Natural killer cell (primary cell): ENCODE data around the gene MRPL43. TPM values are rescaled to one million over a fixed set of nuclear protein-coding genes. Genes with fewer than 3 reads are reported as not detected.

Experiments used
- ATAC-seq, 3 donors: fragments of 150-1000 bp in 2 of 3; fragments of 200-7000 bp in 1 of 3; cut with Tn5 transposase; 1 replicate in 1 of 3; 2 replicates in 2 of 3; pipeline ENCODE4 v1.10.0; 2021; ENCODE audit warnings: mild to moderate bottlenecking in 2 of 3, moderate library complexity in 2 of 3
- DNase-seq, 2 donors: peaks; one replicate each; pipeline versions ENCODE4 v3.0.0 to v3.0.0-alpha.2; 2013 to 2021; ENCODE audit warnings: mixed read lengths in 1 of 2
- H3K27ac ChIP-seq: one replicate; pipeline ENCODE4 v1.5.1; 2013; ENCODE audit warnings: mild to moderate bottlenecking, low read length
- H3K27me3 ChIP-seq: one replicate; pipeline ENCODE4 v1.6.1; 2013; ENCODE audit warnings: low read length; ENCODE audit not compliant: control insufficient read depth, insufficient read depth
- H3K36me3 ChIP-seq: one replicate; pipeline ENCODE4 v1.6.1; 2013; ENCODE audit warnings: low read length; ENCODE audit not compliant: control insufficient read depth, insufficient read depth
- H3K4me1 ChIP-seq: one replicate; pipeline ENCODE4 v1.6.1; 2013; ENCODE audit warnings: low read length; ENCODE audit not compliant: control insufficient read depth, insufficient read depth
- H3K4me3 ChIP-seq: one replicate; pipeline ENCODE4 v1.5.1; 2013; ENCODE audit warnings: low read length
- H3K9me3 ChIP-seq: one replicate; pipeline ENCODE4 v1.6.1; 2013; ENCODE audit warnings: low read length; ENCODE audit not compliant: control insufficient read depth, insufficient read depth
- H3K27ac Mint-ChIP-seq, 2 donors: one replicate each; pipeline ENCODE4 v1.8.0; 2022; ENCODE audit warnings: mild to moderate bottlenecking in 2 of 2, mixed read lengths in 2 of 2, moderate library complexity in 1 of 2
- H3K27me3 Mint-ChIP-seq, 2 donors: one replicate each; pipeline ENCODE4 v1.8.0; 2022; ENCODE audit warnings: low read depth in 2 of 2, mixed read lengths in 2 of 2
- H3K36me3 Mint-ChIP-seq: one replicate; pipeline ENCODE4 v1.8.0; 2022; ENCODE audit warnings: mixed read lengths
- H3K4me1 Mint-ChIP-seq, 2 donors: one replicate each; pipeline ENCODE4 v1.8.0; 2022; ENCODE audit warnings: mixed read lengths in 2 of 2
- H3K4me3 Mint-ChIP-seq: one replicate; pipeline ENCODE4 v1.8.0; 2022; ENCODE audit warnings: mild to moderate bottlenecking, moderate library complexity, mixed read lengths
- H3K9me3 Mint-ChIP-seq, 2 donors: one replicate each; pipeline ENCODE4 v1.8.0; 2022; ENCODE audit warnings: mixed read lengths in 2 of 2
- CTCF ChIP-seq: fragments of 200-600 bp; IDR thresholded peaks from one replicate; pipeline ENCODE4 v1.8.0; 2022; ENCODE audit warnings: antibody characterized with exemption
- WGBS: methylation state at CpG from one replicate; pipeline ENCODE4 v1.1.7; 2013; ENCODE audit warnings: missing lambda C conversion rate; ENCODE audit not compliant: insufficient coverage; 5-methylcytosine and 5-hydroxymethylcytosine counted together
- intact Hi-C: fragments of 100-400 bp; cut with micrococcal nuclease; formaldehyde crosslinking; loops from one replicate; pipeline ENCODE4 v1.14.2; 2022
- total RNA-seq, 4 donors: library from RNA; stranded (reverse); fragments of 120-200 nt in 1 of 4; gene quantifications; one replicate each; pipeline versions ENCODE4 v1.2.3 to v1.2.4, GENCODE V29; 2013 to 2022

The MRPL43 gene
- total RNA-seq, 3 donors from 2014 or later (not counting 1 experiment from before 2014, with no cell fraction given): 27.2 to 42.0 (median 33.1) TPM

- DNase-seq (no peak), ATAC-seq (no peak)
- H3K9me3 ChIP-seq: no peaks in the 10 kb centered on the region
- no peak overlapping the region for H3K27ac ChIP-seq
- H3K27ac Mint-ChIP-seq: no peak overlapping the region
- peaks cover 4 to 8% of the 10 kb centered on the region in 2 donors for H3K27me3 Mint-ChIP-seq
- no peaks in the 10 kb centered on the region for H3K9me3 Mint-ChIP-seq
- no peaks in the 10 kb centered on the region for H3K27me3 ChIP-seq
- no peak overlapping the region for H3K4me3 ChIP-seq
- H3K4me1 Mint-ChIP-seq: peaks cover 10% of the 10 kb centered on the region in 2 donors
- no peak overlapping the region for H3K4me3 Mint-ChIP-seq
- H3K36me3 Mint-ChIP-seq: no peaks in the 10 kb centered on the region
- intact Hi-C loops: no loop called here
- TF ChIP-seq CTCF: no peak
- 96% methylated on average over 6 of the region's 6 CpGs for WGBS
- H3K36me3 ChIP-seq: peaks cover 4% of the 10 kb centered on the region
- H3K4me1 ChIP-seq: peaks cover 8% of the 10 kb centered on the region
Observed at GRCh38 chr10:101008823-101009423, 21.6 kb upstream of the MRPL43 start.

- H3K4me3 Mint-ChIP-seq: no peak overlapping the region
- intact Hi-C loops: no loop called here
- peaks cover 6% of the 10 kb centered on the region in 2 donors for H3K4me1 Mint-ChIP-seq
- peaks cover 4% of the 10 kb centered on the region for H3K36me3 ChIP-seq
- TF ChIP-seq CTCF: no peak
- H3K4me3 ChIP-seq: no peak overlapping the region
- no peak overlapping the region for H3K27ac ChIP-seq
- no peaks in the 10 kb centered on the region for H3K27me3 ChIP-seq
- H3K4me1 ChIP-seq: peaks cover 6% of the 10 kb centered on the region
- no peaks in the 10 kb centered on the region for H3K36me3 Mint-ChIP-seq
- H3K9me3 Mint-ChIP-seq: no peaks in the 10 kb centered on the region
- H3K27me3 Mint-ChIP-seq: peaks cover under 1 to 4% of the 10 kb centered on the region in 2 donors
- no peaks in the 10 kb centered on the region for H3K9me3 ChIP-seq
- ATAC-seq (no peak), DNase-seq (no peak)
- 87% methylated on average over 13 of the region's 13 CpGs for WGBS
- H3K27ac Mint-ChIP-seq: no peak overlapping the region
Observed at GRCh38 chr10:101007915-101008822, 20.9 kb upstream of the MRPL43 start.

GRCh38 chr10:101007099-101007711 is 19.9 kb upstream of the MRPL43 start:
- no peak for ATAC-seq
- H3K36me3 ChIP-seq: peaks cover 4% of the 10 kb centered on the region
- no peak for DNase-seq
- TF ChIP-seq CTCF: no peak
- H3K4me1 ChIP-seq: no peaks in the 10 kb centered on the region
- no peaks in the 10 kb centered on the region for H3K9me3 Mint-ChIP-seq
- H3K4me1 Mint-ChIP-seq: no peaks in the 10 kb centered on the region
- no peak overlapping the region for H3K27ac ChIP-seq
- H3K27me3 Mint-ChIP-seq: no peaks in the 10 kb centered on the region
- no peak overlapping the region for H3K4me3 ChIP-seq
- H3K4me3 Mint-ChIP-seq: no peak overlapping the region
- WGBS: 85% methylated on average over 11 of the region's 11 CpGs
- no peaks in the 10 kb centered on the region for H3K27me3 ChIP-seq
- H3K27ac Mint-ChIP-seq: no peak overlapping the region
- H3K9me3 ChIP-seq: no peaks in the 10 kb centered on the region
- H3K36me3 Mint-ChIP-seq: no peaks in the 10 kb centered on the region
- intact Hi-C loops: no loop called here
